ENCODE results near the gene CEACAM18. TPM values are rescaled to one million over a fixed set of nuclear protein-coding genes. Genes with fewer than 3 reads are reported as not detected.
A peak's percentile ranks its signal among the peaks of the same experiment; 100 is the strongest.

Gene CEACAM18
- total and polyA plus RNA-seq, 2 of the 8 experiments (the other 6 are each of a cell fraction or from before 2014, with no cell fraction given), result not detected

DNA sequence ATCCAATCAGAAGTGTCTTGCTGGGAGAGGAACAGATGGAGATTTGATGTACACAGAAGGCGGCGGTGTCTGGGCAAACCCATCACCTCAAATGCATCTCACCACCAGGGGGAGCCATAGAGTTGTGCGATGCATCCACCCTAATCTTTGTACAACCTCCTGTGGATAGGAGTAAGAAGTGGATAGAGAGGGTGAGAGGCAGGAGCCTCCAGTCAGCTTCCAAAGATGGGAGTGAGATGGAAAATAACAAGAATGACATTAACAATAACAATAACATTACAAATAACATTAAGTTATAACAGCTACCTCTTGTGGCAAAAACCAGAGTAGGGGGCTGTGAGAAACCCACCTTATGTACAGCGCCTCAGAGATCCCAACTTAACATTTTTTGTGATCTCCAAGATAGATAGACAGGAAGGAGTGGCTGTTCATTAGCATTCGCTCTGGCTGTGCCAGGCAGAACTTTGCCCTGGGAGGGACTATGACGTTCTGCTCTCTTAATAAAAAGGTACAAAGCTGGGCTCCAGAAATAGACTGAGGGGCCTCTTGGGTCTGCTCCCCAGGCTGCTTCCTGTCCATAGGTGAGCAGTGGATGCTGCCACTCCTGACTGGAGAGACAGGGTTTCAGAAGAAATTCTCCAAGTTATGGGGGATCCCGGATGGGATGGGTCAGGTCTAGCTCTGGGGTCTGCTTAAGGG lies 5.2 kb upstream of the CEACAM18 start:
- H2BK12ac ChIP-seq (ENCODE audit: low read depth, low read length), result no peak overlapping the region
- no peaks in the 10 kb centered on the region for H3K79me1 ChIP-seq (ENCODE audit: low read depth, low read length)
- H3K36me3 ChIP-seq (ENCODE audit: control insufficient read depth in 2 of 4, insufficient read depth in 4 of 4, low read length in 3 of 4), result no peaks in the 10 kb centered on the region
- H2AK5ac ChIP-seq (ENCODE audit: low read depth, low read length), result no peak overlapping the region
- H3K14ac ChIP-seq (ENCODE audit: insufficient read length), result no peak overlapping the region
- ChIA-PET POLR2A (ENCODE audit: partially characterized antibody) (no interaction called here), CTCF (ENCODE audit: partially characterized antibody) (interaction anchor here (0.6 to 6.6 kb wide), 45 partner anchors 9 to 315 kb away, joined by 3 to 83 read pairs (median 4); no protein-coding TSS in a partner anchor)
- H3K4me3 ChIP-seq (ENCODE audit: extremely low read depth in 1 of 4, insufficient read depth in 2 of 4, low read depth in 3 of 4, low read length in 4 of 4), result no peak overlapping the region
- H3K18ac ChIP-seq (ENCODE audit: extremely low read depth, low read length), result no peak overlapping the region
- H3K9ac ChIP-seq (replicated peaks in 1 of 4; ENCODE audit: extremely low read depth in 1 of 4, low read depth in 3 of 4, low read length in 3 of 4), result no peak overlapping the region
- WGBS, 2 experiments (ENCODE audit: extremely low coverage in 1 of 2, insufficient coverage in 1 of 2, insufficient read length in 1 of 2, insufficient replicate concordance in 2 of 2, low coverage in 1 of 2, low lambda C conversion rate in 2 of 2, missing lambda C conversion rate in 1 of 2), result 49% methylated on average over 7 of the region's 7 CpGs; no CpG with 5 or more reads in 1 of the 2 experiments
- DNase-seq (ENCODE audit: low read depth in 1 of 2, low spot score in 2 of 2), result peak; percentile 17 to 86
- H3K9me3 ChIP-seq (ENCODE audit: insufficient read depth in 2 of 2, low read depth in 1 of 2, low read length in 1 of 2), result peaks cover 13 to 36% of the 10 kb centered on the region in 2 experiments
- peak; percentile 39 for FAIRE-seq
- no peaks in the 10 kb centered on the region; a peak in 1 of 7 replicates for H3K27me3 ChIP-seq (replicated peaks in 1 of 4; ENCODE audit: control insufficient read depth in 3 of 4, extremely low read depth in 1 of 4, insufficient read depth in 3 of 4, low read length in 3 of 4)
- no peaks in the 10 kb centered on the region for H3K79me2 ChIP-seq (ENCODE audit: control insufficient read depth in 1 of 2, insufficient read depth in 2 of 2, low read length in 2 of 2)
- H4K20me1 ChIP-seq (replicated peaks in 1 of 2; ENCODE audit: control insufficient read depth in 1 of 2, insufficient read depth in 2 of 2, low read length in 2 of 2), result no peaks in the 10 kb centered on the region
- H3K4me2 ChIP-seq (ENCODE audit: insufficient read depth in 1 of 2, low read depth in 2 of 2, low read length in 2 of 2), result no peak overlapping the region
- no peak overlapping the region for H2BK15ac ChIP-seq (ENCODE audit: low read length)
- H2BK5ac ChIP-seq (ENCODE audit: low read depth, low read length), result no peak overlapping the region
- H3K27ac ChIP-seq (ENCODE audit: low read depth, low read length), result no peak overlapping the region
- no peak overlapping the region for H3K56ac ChIP-seq (replicated peaks; ENCODE audit: insufficient read length, low read depth, low read length)
- no peak overlapping the region for H2AFZ ChIP-seq (ENCODE audit: low read length)
- no peak overlapping the region for H4K5ac ChIP-seq (ENCODE audit: insufficient read length, low read depth, low read length)
- H2BK120ac ChIP-seq (replicated peaks; ENCODE audit: low read depth, low read length), result no peak overlapping the region
- no peak overlapping the region for H2BK20ac ChIP-seq (ENCODE audit: low read length)
- H3K23ac ChIP-seq (ENCODE audit: insufficient read length), result no peak overlapping the region
- no peaks in the 10 kb centered on the region for H3K23me2 ChIP-seq (ENCODE audit: low read depth, low read length)
- TF ChIP-seq CTCF (IDR thresholded peaks at IDR 0.05; ENCODE audit: control extremely low read depth in 1 of 3, insufficient read depth in 1 of 3, low read depth in 1 of 3, low read length in 3 of 3), result peak; percentile 76 to 81 (median 78)
- no peak for TF ChIP-seq KDM4A (IDR thresholded peaks at IDR 0.05; ENCODE audit: low read depth, low read length, severe bottlenecking)
- TF ChIP-seq RAD21 (IDR thresholded peaks at IDR 0.05 in 1 of 2, conservative IDR thresholded peaks at IDR 0.05 in 1 of 2; ENCODE audit: low read depth in 2 of 2, low read length in 2 of 2), result peak; percentile 78
- no peak for TF ChIP-seq CEBPB (IDR thresholded peaks at IDR 0.05; ENCODE audit: low read depth, low read length)
- no peak for TF ChIP-seq GABPA (IDR thresholded peaks at IDR 0.05; ENCODE audit: borderline replicate concordance, insufficient read depth, low read length)
- no peak for TF ChIP-seq NANOG (IDR thresholded peaks at IDR 0.05; ENCODE audit: insufficient read depth, low read depth, low read length, poor library complexity, severe bottlenecking)
- no peak overlapping the region for H4K91ac ChIP-seq (replicated peaks; ENCODE audit: insufficient read length, low read length)
- no peak overlapping the region for H3K4ac ChIP-seq (replicated peaks; ENCODE audit: insufficient read length, low read depth, low read length)
- H4K8ac ChIP-seq (ENCODE audit: extremely low read depth, insufficient read depth, low read length), result no peak overlapping the region
- H3K4me1 ChIP-seq (replicated peaks in 1 of 4; ENCODE audit: control insufficient read depth in 3 of 4, insufficient read depth in 4 of 4, low read length in 3 of 4), result no peaks in the 10 kb centered on the region

Measured in H1 (cell line).